Fibroblast of lung (primary cell): ENCODE results near the gene ELL. TPM values are rescaled to one million over a fixed set of nuclear protein-coding genes. Genes with fewer than 3 reads are reported as not detected.
A peak's percentile ranks its signal among the peaks of the same experiment; 100 is the strongest.

Experiments
- DNase-seq, 2 donors: peaks; one replicate each; pipeline versions ENCODE4 v3.0.0 to v3.0.0-alpha.2; 2010; ENCODE audit warnings: low read depth in 2 of 2
- H2AFZ ChIP-seq: 2 replicates; pipeline ENCODE4 v1.5.1; 2012; ENCODE audit warnings: low read length, control low read depth, inconsistent platforms
- H3K27ac ChIP-seq: 2 replicates; pipeline ENCODE4 v1.5.1; 2011; ENCODE audit warnings: low read length, control low read depth; ENCODE audit not compliant: insufficient read depth
- H3K27me3 ChIP-seq: 2 replicates; pipeline ENCODE4 v1.5.1; 2011; ENCODE audit warnings: mild to moderate bottlenecking, low read length; ENCODE audit not compliant: control insufficient read depth, insufficient read depth
- H3K36me3 ChIP-seq: 2 replicates; pipeline ENCODE4 v1.5.1; 2011; ENCODE audit warnings: low read length; ENCODE audit not compliant: control insufficient read depth, insufficient read depth
- H3K4me1 ChIP-seq: 2 replicates; pipeline ENCODE4 v1.5.1; 2011; ENCODE audit warnings: low read length; ENCODE audit not compliant: control insufficient read depth, insufficient read depth; ENCODE audit errors: extremely low read depth
- H3K4me2 ChIP-seq: 2 replicates; pipeline ENCODE4 v1.5.1; 2011; ENCODE audit warnings: low read length, control low read depth; ENCODE audit not compliant: insufficient read depth; ENCODE audit errors: extremely low read depth
- H3K4me3 ChIP-seq, 4 experiments: fragments of 200-600 bp in 1 of 4; sonication (generic) in 1 of 4; replicated peaks in 1 of 4; 2 replicates each; pipeline ENCODE4 v1.5.1; 2011 to 2016; ENCODE audit warnings: low read length in 4 of 4, low read depth in 3 of 4, mild to moderate bottlenecking in 3 of 4, control low read depth in 2 of 4, inconsistent platforms in 1 of 4, mixed read lengths in 1 of 4; ENCODE audit not compliant: insufficient read depth in 1 of 4; ENCODE audit errors: control extremely low read depth in 1 of 4
- H3K79me2 ChIP-seq: 2 replicates; pipeline ENCODE4 v1.5.1; 2012; ENCODE audit warnings: mild to moderate bottlenecking, low read length, inconsistent platforms; ENCODE audit not compliant: control insufficient read depth, insufficient read depth
- H3K9ac ChIP-seq: 2 replicates; pipeline ENCODE4 v1.5.1; 2011; ENCODE audit warnings: mild to moderate bottlenecking, low read length, control low read depth; ENCODE audit not compliant: insufficient read depth
- H3K9me3 ChIP-seq: 2 replicates; pipeline ENCODE4 v1.5.1; 2012; ENCODE audit warnings: low read depth, low read length; ENCODE audit not compliant: control insufficient read depth, insufficient read depth
- H4K20me1 ChIP-seq: 2 replicates; pipeline ENCODE4 v1.5.1; 2011; ENCODE audit warnings: low read length; ENCODE audit not compliant: control insufficient read depth, insufficient read depth; ENCODE audit errors: extremely low read depth
- CTCF ChIP-seq, 2 donors: IDR thresholded peaks in 1 of 2; conservative IDR thresholded peaks in 1 of 2; 1 replicate in 1 of 2; 2 replicates in 1 of 2; pipeline ENCODE4 v1.5.1; 2011 to 2012; ENCODE audit warnings: low read length in 2 of 2, control low read depth in 1 of 2, inconsistent platforms in 1 of 2, low read depth in 1 of 2, mild to moderate bottlenecking in 1 of 2
- EZH2 ChIP-seq: IDR thresholded peaks from 2 replicates; pipeline ENCODE4 v1.5.1; 2012; ENCODE audit warnings: low read length, control low read depth, mild to moderate bottlenecking; ENCODE audit errors: missing control alignments
- polyA plus RNA-seq, 2 donors: library from polyadenylated mRNA; depleted of rRNA in 1 of 2; stranded (reverse) in 1 of 2; unstranded in 1 of 2; fragments of >200 nt; gene quantifications; 2 replicates each; pipeline ENCODE4 v1.2.1, GENCODE V29; 2011 to 2012; ENCODE audit warnings: missing spikeins in 1 of 2
- total RNA-seq: library from RNA; depleted of rRNA; stranded (reverse); fragments of >200 nt; gene quantifications from 2 replicates; pipeline ENCODE4 v1.2.1, GENCODE V29; 2014

ELL gene
- total and polyA plus RNA-seq, 2 donors (not counting 1 experiment from before 2014, with no cell fraction given) = 4.4 to 18.7 TPM

DNA sequence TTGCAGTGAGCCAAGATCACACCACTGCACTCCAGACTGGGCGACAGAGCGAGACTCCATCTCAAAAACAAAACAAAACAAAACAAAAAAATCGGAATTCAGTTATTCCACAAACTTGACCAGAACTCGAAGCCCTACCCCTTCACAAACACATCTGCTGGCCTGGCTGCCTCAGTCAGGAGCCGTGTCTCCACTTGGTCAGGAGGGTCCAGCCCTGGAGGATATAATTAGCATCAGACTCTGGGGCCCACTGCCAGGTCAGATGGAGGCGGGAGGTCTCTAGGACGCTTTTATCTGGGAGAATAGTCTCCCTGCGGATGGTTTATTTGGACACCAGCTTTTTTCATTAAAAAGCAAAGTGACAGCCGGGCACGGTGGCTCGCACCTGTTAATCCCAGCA, 8.0 kb downstream of the ELL start:
- Histone ChIP-seq H3K9ac (no peak overlapping the region), H3K9me3 (no peaks in the 10 kb centered on the region), H3K4me2 (no peak overlapping the region), H3K27me3 (no peaks in the 10 kb centered on the region), H4K20me1 (no peaks in the 10 kb centered on the region), H3K36me3 (no peaks in the 10 kb centered on the region), H3K79me2 (peaks cover 87% of the 10 kb centered on the region), H3K4me3 (no peak overlapping the region), H3K4me1 (peaks cover 19% of the 10 kb centered on the region), H2AFZ (no peak overlapping the region), H3K27ac (peak overlapping the region; percentile 63)
- TF ChIP-seq CTCF (conservative IDR thresholded peaks at IDR 0.05 in 1 of 2, IDR thresholded peaks at IDR 0.05 in 1 of 2; ENCODE audit: low read depth in 1 of 2, low read length in 2 of 2) = no peak
- TF ChIP-seq EZH2 = no peak
- peak in 1 of 2 donors; percentile 21 for DNase-seq

- Histone ChIP-seq H3K4me2 (no peak overlapping the region), H3K4me3 (no peak overlapping the region), H3K9ac (no peak overlapping the region), H3K27me3 (no peaks in the 10 kb centered on the region), H3K27ac (no peak overlapping the region), H3K36me3 (no peaks in the 10 kb centered on the region), H3K79me2 (peaks cover 84% of the 10 kb centered on the region), H2AFZ (no peak overlapping the region), H3K9me3 (no peaks in the 10 kb centered on the region), H3K4me1 (peaks cover 26% of the 10 kb centered on the region), H4K20me1 (no peaks in the 10 kb centered on the region)
- DNase-seq = no peak
- no peak for TF ChIP-seq EZH2
- TF ChIP-seq CTCF (conservative IDR thresholded peaks at IDR 0.05 in 1 of 2, IDR thresholded peaks at IDR 0.05 in 1 of 2; ENCODE audit: low read depth in 1 of 2, low read length in 2 of 2) = no peak
These were observed 11.7 kb downstream of the ELL start for GRCh38 chr19:18510216-18510615.

DNA sequence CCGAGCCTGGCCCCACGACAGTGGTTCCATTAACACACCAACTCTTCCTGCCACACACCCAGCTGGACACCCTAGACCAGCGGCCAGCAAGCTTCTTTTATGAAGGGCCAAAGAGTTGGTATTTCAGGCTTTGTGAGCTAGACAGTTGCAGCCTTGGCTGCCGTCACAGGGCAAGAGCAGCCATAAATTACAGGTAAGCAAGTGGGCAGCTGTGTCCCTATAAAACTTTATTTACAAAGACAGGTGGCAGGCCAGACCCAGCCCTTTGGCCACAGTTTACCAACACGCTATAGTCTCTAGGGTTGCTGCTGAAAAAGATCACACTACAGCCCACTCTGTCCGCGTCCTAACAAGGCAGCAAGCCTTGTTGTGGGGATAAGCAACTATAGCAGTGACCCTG, 13.3 kb downstream of the ELL start:
- H3K79me2 ChIP-seq = peaks cover 88% of the 10 kb centered on the region
- no peaks in the 10 kb centered on the region for H3K9me3 ChIP-seq
- H2AFZ ChIP-seq = no peak overlapping the region
- no peak overlapping the region for H3K9ac ChIP-seq
- H4K20me1 ChIP-seq = peaks cover 10% of the 10 kb centered on the region
- H3K36me3 ChIP-seq = no peaks in the 10 kb centered on the region
- no peak for DNase-seq
- no peak overlapping the region for H3K4me2 ChIP-seq
- no peak overlapping the region for H3K4me3 ChIP-seq
- TF ChIP-seq EZH2 = no peak
- TF ChIP-seq CTCF (conservative IDR thresholded peaks at IDR 0.05 in 1 of 2, IDR thresholded peaks at IDR 0.05 in 1 of 2; ENCODE audit: low read depth in 1 of 2, low read length in 2 of 2) = no peak
- H3K4me1 ChIP-seq = peaks cover 22% of the 10 kb centered on the region
- H3K27me3 ChIP-seq = no peaks in the 10 kb centered on the region
- H3K27ac ChIP-seq = peak overlapping the region; percentile 13
